GM10266 (cell line): ENCODE data around the gene TKT.

ENCODE experiments used
- DNase-seq: peaks from one replicate; pipeline ENCODE4 v3.0.0; 2012; ENCODE audit errors: extremely low spot score
- CTCF ChIP-seq: IDR thresholded peaks from 2 replicates; pipeline ENCODE4 v1.5.1; 2012; ENCODE audit warnings: mild to moderate bottlenecking, low read depth; ENCODE audit not compliant: control insufficient read depth, insufficient read depth; ENCODE audit errors: missing control alignments

The TKT gene

GRCh38 chr3:53178246-53178645 lies 77.6 kb downstream of the TKT start:
- no peak for DNase-seq
- no peak for TF ChIP-seq CTCF

- no peak for DNase-seq
- no peak for TF ChIP-seq CTCF
Observed at GRCh38 chr3:53175613-53176540, 79.9 kb downstream of the TKT start.
